Right lobe of liver (tissue), 4 donors: ENCODE measurements around the gene RAP2C.

Experiments
- POLR2A ChIP-seq: fragments of 450-650 bp; IDR thresholded peaks from one replicate; pipeline ENCODE4 v1.6.1; 2017; ENCODE audit warnings: antibody characterized with exemption, mild to moderate bottlenecking
- TF ChIP-seq, protein P1 (sequence below), 4 donors: fragments of 200-600 bp in 3 of 4; fragments of 450-650 bp in 1 of 4; IDR thresholded peaks; one replicate each; pipeline versions ENCODE4 v1.5.1 to v1.8.0; 2016 to 2022; ENCODE audit warnings: antibody characterized with exemption in 4 of 4, mild to moderate bottlenecking in 2 of 4
- donor health status: DM: no; HTN: no; CAD: no.
- donor health status: DM: no; HTN: no; CAD: no.
- donor health status: DM: no; HTN: yes; CAD: no.

DNA sequence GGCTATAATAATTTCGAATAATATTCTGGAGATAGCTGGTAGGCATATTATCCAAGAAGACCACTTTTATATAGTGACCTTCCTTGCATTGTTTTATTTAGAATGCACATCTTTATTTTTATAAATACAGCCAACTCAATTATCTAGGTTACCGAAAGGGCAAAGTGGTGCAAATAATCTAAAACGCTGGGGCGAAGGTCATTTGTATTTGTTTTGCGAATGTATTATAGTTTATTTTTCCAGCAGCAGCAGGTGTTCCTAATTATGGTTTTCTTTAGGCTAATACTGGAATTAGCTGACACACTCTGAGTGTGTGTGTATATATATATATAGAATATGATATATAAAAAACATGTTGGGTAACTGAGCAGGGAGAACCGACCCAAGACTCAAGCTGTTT, 48.1 kb upstream of the RAP2C start:
- TF ChIP-seq, protein P1, sequence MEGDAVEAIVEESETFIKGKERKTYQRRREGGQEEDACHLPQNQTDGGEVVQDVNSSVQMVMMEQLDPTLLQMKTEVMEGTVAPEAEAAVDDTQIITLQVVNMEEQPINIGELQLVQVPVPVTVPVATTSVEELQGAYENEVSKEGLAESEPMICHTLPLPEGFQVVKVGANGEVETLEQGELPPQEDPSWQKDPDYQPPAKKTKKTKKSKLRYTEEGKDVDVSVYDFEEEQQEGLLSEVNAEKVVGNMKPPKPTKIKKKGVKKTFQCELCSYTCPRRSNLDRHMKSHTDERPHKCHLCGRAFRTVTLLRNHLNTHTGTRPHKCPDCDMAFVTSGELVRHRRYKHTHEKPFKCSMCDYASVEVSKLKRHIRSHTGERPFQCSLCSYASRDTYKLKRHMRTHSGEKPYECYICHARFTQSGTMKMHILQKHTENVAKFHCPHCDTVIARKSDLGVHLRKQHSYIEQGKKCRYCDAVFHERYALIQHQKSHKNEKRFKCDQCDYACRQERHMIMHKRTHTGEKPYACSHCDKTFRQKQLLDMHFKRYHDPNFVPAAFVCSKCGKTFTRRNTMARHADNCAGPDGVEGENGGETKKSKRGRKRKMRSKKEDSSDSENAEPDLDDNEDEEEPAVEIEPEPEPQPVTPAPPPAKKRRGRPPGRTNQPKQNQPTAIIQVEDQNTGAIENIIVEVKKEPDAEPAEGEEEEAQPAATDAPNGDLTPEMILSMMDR (IDR thresholded peaks at IDR 0.05) = no peak
- no peak for TF ChIP-seq POLR2A
